ENCODE measurements around the gene ZNF443.
"Not testable (repeated sequence)": the region's sequence is repeated elsewhere in the genome, so short reads cannot be mapped to it uniquely, and the experiment has no call there.

The ZNF443 gene

DNA sequence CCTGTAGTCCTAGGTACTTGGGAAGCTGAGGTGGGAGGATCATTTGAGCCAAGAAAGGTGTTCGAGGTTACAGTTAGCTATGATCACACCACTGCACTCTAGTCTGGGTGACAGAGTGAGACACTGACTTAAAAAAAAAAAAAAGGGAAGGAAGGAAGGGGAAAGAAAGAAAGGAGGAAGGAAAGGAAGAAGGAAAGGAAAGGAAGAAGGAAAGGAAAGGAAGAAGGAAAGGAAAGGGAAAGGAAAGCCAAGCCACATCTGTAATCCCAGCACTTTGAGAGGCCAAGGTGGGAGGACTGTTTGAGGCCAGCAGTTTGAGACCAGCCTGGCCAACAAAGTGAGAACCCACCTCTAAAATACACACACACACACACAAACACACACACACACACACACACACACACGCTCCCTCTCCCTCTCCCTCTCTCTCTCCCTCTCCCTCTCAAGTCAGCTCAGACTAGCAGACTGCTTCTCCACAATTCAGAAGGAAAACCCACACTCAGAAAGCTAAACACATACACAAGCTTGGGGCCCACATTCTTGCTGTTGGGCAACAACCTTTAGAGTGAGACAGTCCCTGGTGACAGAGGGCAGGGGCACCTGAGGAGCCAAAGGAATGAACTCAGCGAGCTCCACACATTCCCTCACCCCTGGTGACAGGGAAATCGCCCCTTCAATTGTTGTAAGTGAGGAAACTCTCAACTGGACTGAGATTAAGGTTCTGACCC, 41.1 kb upstream of the ZNF443 start:
- DNase-seq (ENCODE audit: extremely low read depth, low read depth) = no peak
- H3K4me3 ChIP-seq (replicated peaks; ENCODE audit: low read depth, low read length) = no peak overlapping the region
- TF ChIP-seq, protein P1, sequence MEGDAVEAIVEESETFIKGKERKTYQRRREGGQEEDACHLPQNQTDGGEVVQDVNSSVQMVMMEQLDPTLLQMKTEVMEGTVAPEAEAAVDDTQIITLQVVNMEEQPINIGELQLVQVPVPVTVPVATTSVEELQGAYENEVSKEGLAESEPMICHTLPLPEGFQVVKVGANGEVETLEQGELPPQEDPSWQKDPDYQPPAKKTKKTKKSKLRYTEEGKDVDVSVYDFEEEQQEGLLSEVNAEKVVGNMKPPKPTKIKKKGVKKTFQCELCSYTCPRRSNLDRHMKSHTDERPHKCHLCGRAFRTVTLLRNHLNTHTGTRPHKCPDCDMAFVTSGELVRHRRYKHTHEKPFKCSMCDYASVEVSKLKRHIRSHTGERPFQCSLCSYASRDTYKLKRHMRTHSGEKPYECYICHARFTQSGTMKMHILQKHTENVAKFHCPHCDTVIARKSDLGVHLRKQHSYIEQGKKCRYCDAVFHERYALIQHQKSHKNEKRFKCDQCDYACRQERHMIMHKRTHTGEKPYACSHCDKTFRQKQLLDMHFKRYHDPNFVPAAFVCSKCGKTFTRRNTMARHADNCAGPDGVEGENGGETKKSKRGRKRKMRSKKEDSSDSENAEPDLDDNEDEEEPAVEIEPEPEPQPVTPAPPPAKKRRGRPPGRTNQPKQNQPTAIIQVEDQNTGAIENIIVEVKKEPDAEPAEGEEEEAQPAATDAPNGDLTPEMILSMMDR (IDR thresholded peaks at IDR 0.05; ENCODE audit: low read depth, low read length, missing control alignments) = no peak

DNA sequence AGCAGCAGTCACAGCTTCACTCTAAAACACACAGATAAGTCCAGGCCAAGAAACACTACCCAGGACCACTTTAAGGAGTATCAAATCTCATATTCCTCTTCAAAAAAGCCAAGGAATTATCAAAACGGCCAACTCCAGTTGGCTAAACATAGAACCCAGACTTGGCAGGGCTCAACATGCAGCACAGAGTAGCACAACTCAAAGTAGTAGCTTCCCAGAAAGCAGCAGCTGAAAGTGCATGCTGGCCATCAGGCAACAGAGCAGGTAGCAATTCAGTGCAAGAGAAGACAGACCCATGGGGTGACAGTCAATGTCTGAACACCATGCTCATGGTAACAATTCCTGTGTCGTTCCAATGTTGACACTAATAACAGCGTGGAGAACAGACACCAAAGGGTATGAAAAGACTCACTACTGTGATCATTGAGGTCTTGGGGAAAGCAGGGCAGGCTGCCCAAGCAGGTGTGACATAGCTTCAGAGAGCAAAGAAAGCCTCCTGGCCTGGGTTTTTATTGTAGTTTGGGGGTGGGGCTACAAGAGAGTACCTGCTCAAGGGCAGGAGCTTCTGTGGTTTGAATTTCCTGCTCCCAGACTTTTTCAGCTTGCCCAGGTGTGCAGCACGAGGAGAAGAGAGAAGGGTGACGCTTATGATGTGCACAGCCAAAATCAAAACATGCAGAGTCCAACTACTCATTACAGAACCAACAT, 37.6 kb upstream of the ZNF443 start:
- no peak for DNase-seq (ENCODE audit: extremely low read depth, low read depth)
- TF ChIP-seq, protein P1 (IDR thresholded peaks at IDR 0.05; ENCODE audit: low read depth, low read length, missing control alignments) = no peak
- no peak overlapping the region for H3K4me3 ChIP-seq (replicated peaks; ENCODE audit: low read depth, low read length)

DNA sequence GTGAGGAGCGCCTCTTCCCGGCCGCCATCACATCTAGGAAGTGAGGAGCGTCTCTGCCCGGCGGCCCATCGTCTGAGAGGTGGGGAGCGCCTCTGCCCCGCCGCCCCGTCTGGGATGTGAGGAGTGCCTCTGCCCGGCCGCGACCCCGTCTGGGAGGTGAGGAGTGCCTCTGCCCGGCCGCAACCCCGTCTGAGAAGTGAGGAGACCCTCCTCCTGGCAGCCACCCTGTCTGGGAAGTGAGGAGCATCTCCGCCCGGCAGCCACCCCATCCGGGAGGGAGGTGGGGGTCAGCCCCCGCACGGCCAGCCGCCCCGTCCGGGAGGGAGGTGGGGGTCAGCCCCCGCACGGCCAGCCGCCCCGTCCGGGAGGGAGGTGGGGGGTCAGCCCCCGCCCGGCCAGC, 26.8 kb upstream of the ZNF443 start:
- DNase-seq (ENCODE audit: extremely low read depth, low read depth); H3K4me3 ChIP-seq (replicated peaks; ENCODE audit: low read depth, low read length): not testable (repeated sequence)

DNA sequence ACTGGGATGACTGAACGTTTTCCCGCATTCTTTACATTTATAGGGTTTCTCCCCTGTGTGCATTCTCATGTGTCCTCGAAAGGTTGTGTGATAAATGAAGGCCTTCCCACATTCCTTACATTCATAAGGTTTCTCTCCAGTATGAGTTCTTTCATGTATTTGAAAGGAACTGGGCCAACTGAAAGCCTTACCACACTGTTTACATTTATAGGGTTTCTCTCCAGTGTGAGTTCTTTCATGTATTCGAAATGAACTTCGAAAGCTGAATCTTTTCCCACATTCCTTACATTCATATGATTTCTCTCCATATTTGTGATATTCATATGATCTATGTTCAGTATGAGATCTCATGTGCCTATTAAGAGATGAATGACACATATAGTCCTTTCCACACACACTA, 24.4 kb upstream of the ZNF443 start:
- no peak for DNase-seq (ENCODE audit: extremely low read depth, low read depth)
- H3K4me3 ChIP-seq (replicated peaks; ENCODE audit: low read depth, low read length) = no peak overlapping the region
- TF ChIP-seq, protein P1 (IDR thresholded peaks at IDR 0.05; ENCODE audit: low read depth, low read length, missing control alignments) = no peak

DNA sequence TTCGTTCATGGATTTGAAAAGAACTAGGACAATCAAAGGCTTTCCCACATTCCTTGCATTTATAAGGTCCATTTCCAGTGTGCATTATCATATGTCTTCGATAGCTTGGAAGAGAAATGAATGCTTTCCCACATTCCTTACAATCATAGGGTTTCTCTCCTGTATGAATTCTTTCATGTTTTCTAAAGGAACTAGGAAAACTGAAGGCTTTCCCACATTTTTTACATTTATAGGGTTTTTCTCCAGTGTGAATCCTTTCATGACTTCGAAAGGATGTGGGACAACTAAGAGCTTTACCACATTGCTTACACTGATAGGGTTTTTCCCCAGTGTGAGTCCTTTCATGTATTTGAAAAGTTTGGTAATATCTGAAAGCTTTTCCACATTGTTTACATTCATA, 23.9 kb upstream of the ZNF443 start:
- H3K4me3 ChIP-seq (replicated peaks; ENCODE audit: low read depth, low read length) = no peak overlapping the region
- TF ChIP-seq, protein P1 (IDR thresholded peaks at IDR 0.05; ENCODE audit: low read depth, low read length, missing control alignments) = no peak
- DNase-seq (ENCODE audit: extremely low read depth, low read depth) = no peak

DNA sequence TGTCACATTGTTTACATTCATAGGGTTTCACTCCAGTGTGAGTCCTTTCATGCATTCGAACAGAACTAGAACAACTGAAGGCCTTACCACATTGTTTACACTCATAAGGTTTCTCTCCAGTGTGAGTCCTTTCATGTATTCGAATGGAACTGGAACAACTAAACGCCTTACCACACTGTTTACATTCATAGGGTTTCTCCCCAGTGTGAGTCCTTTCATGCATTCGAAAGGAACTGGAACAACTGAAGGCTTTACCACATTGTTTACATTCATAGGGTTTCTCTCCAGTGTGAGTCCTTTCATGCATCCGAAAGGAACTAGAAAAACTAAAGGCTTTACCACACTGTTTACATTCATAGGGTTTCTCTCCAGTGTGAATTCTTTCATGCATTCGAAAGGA, 23.3 kb upstream of the ZNF443 start:
- H3K4me3 ChIP-seq (replicated peaks; ENCODE audit: low read depth, low read length); DNase-seq (ENCODE audit: extremely low read depth, low read depth): not testable (repeated sequence)

DNA sequence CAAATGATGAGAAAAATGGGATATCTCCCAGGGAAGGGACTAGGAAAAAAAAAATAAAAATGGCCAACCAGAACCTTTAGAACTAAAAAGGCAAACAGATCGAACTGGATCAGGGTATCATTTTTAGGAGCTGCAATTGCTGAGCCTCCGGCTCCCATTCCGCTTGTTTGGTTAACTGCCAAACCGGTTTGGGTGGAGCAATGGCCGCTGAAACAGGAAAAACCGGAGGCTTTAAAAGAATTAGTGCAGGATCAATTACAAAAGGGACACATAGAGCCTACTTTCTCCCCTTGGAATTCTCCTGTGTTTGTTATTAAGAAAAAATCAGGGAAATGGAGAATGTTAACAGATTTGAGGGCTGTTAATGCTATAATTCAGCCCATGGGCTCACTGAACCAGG, 12.7 kb upstream of the ZNF443 start:
- H3K4me3 ChIP-seq (replicated peaks; ENCODE audit: low read depth, low read length) = no peak overlapping the region
- DNase-seq (ENCODE audit: extremely low read depth, low read depth) = no peak
- TF ChIP-seq, protein P1 (IDR thresholded peaks at IDR 0.05; ENCODE audit: low read depth, low read length, missing control alignments) = no peak

DNA sequence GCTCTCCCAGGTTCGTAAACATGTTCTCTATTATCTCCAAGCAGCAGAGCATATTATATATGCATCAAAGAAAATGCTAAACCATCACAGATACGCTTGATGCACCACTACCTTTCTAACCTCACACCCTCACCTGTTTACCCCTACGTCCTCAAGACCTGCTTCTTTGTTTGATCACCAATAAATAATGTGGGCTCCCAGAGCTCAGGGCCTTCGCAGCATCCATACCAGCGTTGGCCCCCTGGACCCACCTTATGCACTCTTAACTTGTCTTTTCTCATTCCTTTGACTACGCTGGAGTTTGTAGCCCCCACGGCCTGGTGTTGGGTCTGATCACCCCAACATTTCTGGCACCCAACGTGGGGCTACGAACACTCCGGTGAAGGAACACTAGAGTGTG, 10.0 kb upstream of the ZNF443 start:
- DNase-seq (ENCODE audit: extremely low read depth, low read depth) = no peak
- H3K4me3 ChIP-seq (replicated peaks; ENCODE audit: low read depth, low read length) = no peak overlapping the region
- TF ChIP-seq, protein P1 (IDR thresholded peaks at IDR 0.05; ENCODE audit: low read depth, low read length, missing control alignments) = no peak

Data from HFF-Myc (cell line).